Measurements from ENCODE around the gene JAK3.

Gene JAK3

GRCh38 chr19:17841810-17842662, 5.7 kb downstream of the JAK3 start:
- in situ Hi-C loops (cut with HindIII; ENCODE audit: low sequenced_read_pairs) = no loop called here

- in situ Hi-C loops (cut with HindIII; ENCODE audit: low sequenced_read_pairs) = no loop called here
Observed at GRCh38 chr19:17841371-17841809, 6.4 kb downstream of the JAK3 start.

- in situ Hi-C loops (cut with HindIII; ENCODE audit: low sequenced_read_pairs) = no loop called here
Observed at GRCh38 chr19:17840019-17840418, 7.8 kb downstream of the JAK3 start.

- in situ Hi-C loops (cut with HindIII; ENCODE audit: low sequenced_read_pairs) = loop anchor here (10.0 kb wide), 1 partner anchor 313 kb away; a partner anchor contains a TSS
Observed at GRCh38 chr19:17837972-17838371, 9.8 kb downstream of the JAK3 start.

- in situ Hi-C loops (cut with HindIII; ENCODE audit: low sequenced_read_pairs) = loop anchor here (10.0 kb wide), 1 partner anchor 312 kb away; a partner anchor contains a TSS
Observed at GRCh38 chr19:17836530-17836929, 11.3 kb downstream of the JAK3 start.

- in situ Hi-C loops (cut with HindIII; ENCODE audit: low sequenced_read_pairs) = loop anchor here (10.0 kb wide), 1 partner anchor 311 kb away; a partner anchor contains a TSS
Observed at GRCh38 chr19:17835182-17836006, 12.4 kb downstream of the JAK3 start.

- in situ Hi-C loops (cut with HindIII; ENCODE audit: low sequenced_read_pairs) = loop anchor here (10.0 kb wide), 1 partner anchor 310 kb away; a partner anchor contains a TSS
Observed at GRCh38 chr19:17834350-17835181, 13.2 kb downstream of the JAK3 start.

GRCh38 chr19:17832443-17833208, 15.2 kb downstream of the JAK3 start:
- in situ Hi-C loops (cut with HindIII; ENCODE audit: low sequenced_read_pairs) = loop anchor here (10.0 kb wide), 1 partner anchor 308 kb away; a partner anchor contains a TSS

GRCh38 chr19:17831419-17831888, 16.3 kb downstream of the JAK3 start:
- in situ Hi-C loops (cut with HindIII; ENCODE audit: low sequenced_read_pairs) = loop anchor here (10.0 kb wide), 1 partner anchor 307 kb away; a partner anchor contains a TSS

GRCh38 chr19:17830567-17831418, 17.0 kb downstream of the JAK3 start:
- in situ Hi-C loops (cut with HindIII; ENCODE audit: low sequenced_read_pairs) = loop anchor here (10.0 kb wide), 1 partner anchor 306 kb away; a partner anchor contains a TSS

GRCh38 chr19:17829855-17830566, 17.8 kb downstream of the JAK3 start:
- in situ Hi-C loops (cut with HindIII; ENCODE audit: low sequenced_read_pairs) = loop anchor here (10.0 kb wide), 1 partner anchor 305 kb away; a partner anchor contains a TSS

GRCh38 chr19:17826508-17827056, 21.2 kb downstream of the JAK3 start:
- in situ Hi-C loops (cut with HindIII; ENCODE audit: low sequenced_read_pairs) = no loop called here

GRCh38 chr19:17824339-17824738, 23.4 kb downstream of the JAK3 start:
- in situ Hi-C loops (cut with HindIII; ENCODE audit: low sequenced_read_pairs) = no loop called here

GRCh38 chr19:17821190-17821589, 26.6 kb downstream of the JAK3 start, which contains the start of gene INSL3:
Gene INSL3, minus strand, starts transcription at chr19:17821519. Its CDS starts 13 bp downstream, at chr19:17821506.
- in situ Hi-C loops (cut with HindIII; ENCODE audit: low sequenced_read_pairs) = no loop called here

- in situ Hi-C loops (cut with HindIII; ENCODE audit: low sequenced_read_pairs) = no loop called here
Observed at GRCh38 chr19:17817668-17818363, 30.0 kb downstream of the JAK3 start.

GRCh38 chr19:17812099-17812498, 35.7 kb downstream of the JAK3 start:
- in situ Hi-C loops (cut with HindIII; ENCODE audit: low sequenced_read_pairs) = no loop called here

- in situ Hi-C loops (cut with HindIII; ENCODE audit: low sequenced_read_pairs) = no loop called here
Observed at GRCh38 chr19:17811681-17812080, 36.1 kb downstream of the JAK3 start.
